H1 (cell line): ENCODE data around the gene POTEG. TPM values are rescaled to one million over a fixed set of nuclear protein-coding genes. Genes with fewer than 3 reads are reported as not detected.
"Not testable (repeated sequence)": the region's sequence is repeated elsewhere in the genome, so short reads cannot be mapped to it uniquely, and the experiment has no call there.

Experiments used
- CTCF ChIA-PET: fragments of 300-600 bp; sonication (Branson Sonifier 250); formaldehyde crosslinking; loops from one replicate; lab custom pipeline; 2021; ENCODE audit not compliant: partially characterized antibody; lab: Charles Lee
- POLR2A ChIA-PET: fragments of 300-600 bp; sonication (Branson Sonifier 250); formaldehyde crosslinking; loops from one replicate; lab custom pipeline; 2021; ENCODE audit warnings: inconsistent platforms; ENCODE audit not compliant: partially characterized antibody; lab: Charles Lee
- DNase-seq, 2 experiments: peaks; one replicate each; pipeline versions ENCODE4 v3.0.0 to v3.0.0-alpha.2; 2010 to 2022; ENCODE audit warnings: low spot score in 2 of 2, low read depth in 1 of 2, mixed read lengths in 1 of 2
- FAIRE-seq: peaks from 2 replicates; lab custom pipeline; 2011; peaks lifted over from hg19 to GRCh38; lab: Jason Lieb, UNC
- H2AFZ ChIP-seq: 2 replicates; pipeline ENCODE4 v1.8.1; 2012; ENCODE audit warnings: low read length, inconsistent platforms
- H2AK5ac ChIP-seq: 2 replicates; pipeline ENCODE4 v1.6.1; 2013; ENCODE audit warnings: low read depth, low read length
- H2BK120ac ChIP-seq: replicated peaks from 2 replicates; pipeline ENCODE3; 2013; ENCODE audit warnings: low read depth, low read length, inconsistent platforms
- H2BK12ac ChIP-seq: 2 replicates; pipeline ENCODE4 v1.6.1; 2013; ENCODE audit warnings: low read depth, low read length
- H2BK15ac ChIP-seq: 2 replicates; pipeline ENCODE4 v1.6.1; 2013; ENCODE audit warnings: low read length
- H2BK20ac ChIP-seq: 2 replicates; pipeline ENCODE4 v1.6.1; 2013; ENCODE audit warnings: low read length
- H2BK5ac ChIP-seq: 2 replicates; pipeline ENCODE4 v1.6.1; 2013; ENCODE audit warnings: low read depth, low read length
- H3K14ac ChIP-seq: 2 replicates; pipeline ENCODE4 v1.6.1; 2013; ENCODE audit warnings: inconsistent platforms; ENCODE audit not compliant: insufficient read length
- H3K18ac ChIP-seq: 2 replicates; pipeline ENCODE4 v1.6.1; 2013; ENCODE audit warnings: low read length; ENCODE audit errors: extremely low read depth
- H3K23ac ChIP-seq: 2 replicates; pipeline ENCODE4 v1.6.1; 2013; ENCODE audit warnings: inconsistent platforms; ENCODE audit not compliant: insufficient read length
- H3K23me2 ChIP-seq: 2 replicates; pipeline ENCODE4 v1.6.1; 2013; ENCODE audit warnings: low read depth, low read length
- H3K27ac ChIP-seq: 2 replicates; pipeline ENCODE4 v1.6.1; 2011; ENCODE audit warnings: low read depth, low read length, inconsistent platforms
- H3K27me3 ChIP-seq, 4 experiments: replicated peaks in 1 of 4; 1 replicate in 1 of 4; 2 replicates in 3 of 4; pipeline versions ENCODE4 v1.6.1 to v1.8.1; 2011 to 2013; ENCODE audit warnings: low read length in 3 of 4, mild to moderate bottlenecking in 3 of 4, inconsistent platforms in 2 of 4, mixed read lengths in 2 of 4, moderate library complexity in 1 of 4; ENCODE audit not compliant: control insufficient read depth in 3 of 4, insufficient read depth in 3 of 4; ENCODE audit errors: extremely low read depth in 1 of 4
- H3K36me3 ChIP-seq, 4 experiments: 2 replicates each; pipeline versions ENCODE4 v1.6.1 to v1.8.1; 2011 to 2013; ENCODE audit warnings: mild to moderate bottlenecking in 4 of 4, low read length in 3 of 4, moderate library complexity in 2 of 4, control low read depth in 1 of 4, inconsistent platforms in 1 of 4; ENCODE audit not compliant: insufficient read depth in 4 of 4, control insufficient read depth in 2 of 4
- H3K4ac ChIP-seq: replicated peaks from 2 replicates; pipeline ENCODE3; 2013; ENCODE audit warnings: low read length, low read depth, mixed read lengths, inconsistent platforms; ENCODE audit not compliant: insufficient read length
- H3K4me1 ChIP-seq, 4 experiments: replicated peaks in 1 of 4; 1 replicate in 1 of 4; 2 replicates in 3 of 4; pipeline versions ENCODE4 v1.6.1 to v1.8.1; 2011 to 2013; ENCODE audit warnings: low read length in 3 of 4, inconsistent platforms in 2 of 4, mixed read lengths in 1 of 4; ENCODE audit not compliant: insufficient read depth in 4 of 4, control insufficient read depth in 3 of 4
- H3K4me2 ChIP-seq, 2 experiments: 2 replicates each; pipeline versions ENCODE4 v1.6.1 to v1.8.1; 2011 to 2013; ENCODE audit warnings: low read depth in 2 of 2, low read length in 2 of 2, control low read depth in 1 of 2, inconsistent platforms in 1 of 2, mild to moderate bottlenecking in 1 of 2; ENCODE audit not compliant: insufficient read depth in 1 of 2
- H3K4me3 ChIP-seq, 4 experiments: fragments of 200-600, 300-600 bp in 1 of 4; sonication (generic), shearing (Covaris generic), sonication (Bioruptor Twin) in 1 of 4; 2 replicates each; pipeline versions ENCODE4 v1.5.1 to v1.8.1; 2011 to 2016; ENCODE audit warnings: low read length in 4 of 4, low read depth in 3 of 4, control low read depth in 2 of 4, inconsistent platforms in 2 of 4, mild to moderate bottlenecking in 2 of 4, mixed read lengths in 1 of 4, moderate library complexity in 1 of 4; ENCODE audit not compliant: insufficient read depth in 2 of 4; ENCODE audit errors: extremely low read depth in 1 of 4
- H3K56ac ChIP-seq: replicated peaks from 2 replicates; pipeline ENCODE3; 2013; ENCODE audit warnings: low read depth, mild to moderate bottlenecking, mixed read lengths, low read length, inconsistent platforms; ENCODE audit not compliant: insufficient read length
- H3K79me1 ChIP-seq: 2 replicates; pipeline ENCODE4 v1.6.1; 2013; ENCODE audit warnings: low read depth, low read length, control low read depth
- H3K79me2 ChIP-seq, 2 experiments: 2 replicates each; pipeline versions ENCODE4 v1.6.1 to v1.8.1; 2012 to 2013; ENCODE audit warnings: low read length in 2 of 2, mild to moderate bottlenecking in 2 of 2, inconsistent platforms in 1 of 2; ENCODE audit not compliant: insufficient read depth in 2 of 2, control insufficient read depth in 1 of 2
- H3K9ac ChIP-seq, 4 experiments: replicated peaks in 1 of 4; 1 replicate in 1 of 4; 2 replicates in 3 of 4; pipeline versions ENCODE4 v1.6.1 to v1.8.1; 2011 to 2013; ENCODE audit warnings: low read depth in 3 of 4, low read length in 3 of 4, control low read depth in 2 of 4, mild to moderate bottlenecking in 2 of 4, moderate library complexity in 2 of 4, inconsistent platforms in 1 of 4; ENCODE audit errors: extremely low read depth in 1 of 4
- H3K9me3 ChIP-seq, 2 experiments: 2 replicates each; pipeline versions ENCODE4 v1.6.1 to v1.8.1; 2012 to 2013; ENCODE audit warnings: mild to moderate bottlenecking in 2 of 2, moderate library complexity in 2 of 2, control low read depth in 1 of 2, inconsistent platforms in 1 of 2, low read depth in 1 of 2, low read length in 1 of 2, mixed read lengths in 1 of 2; ENCODE audit not compliant: insufficient read depth in 2 of 2
- H4K20me1 ChIP-seq, 2 experiments: replicated peaks in 1 of 2; 2 replicates each; pipeline versions ENCODE3 to v1.8.1; 2011 to 2013; ENCODE audit warnings: inconsistent platforms in 2 of 2, low read length in 2 of 2, mild to moderate bottlenecking in 1 of 2; ENCODE audit not compliant: insufficient read depth in 2 of 2, control insufficient read depth in 1 of 2
- H4K5ac ChIP-seq: 2 replicates; pipeline ENCODE4 v1.6.1; 2013; ENCODE audit warnings: low read length, low read depth, mixed read lengths, inconsistent platforms; ENCODE audit not compliant: insufficient read length
- H4K8ac ChIP-seq: 2 replicates; pipeline ENCODE4 v1.8.0; 2013; ENCODE audit warnings: mild to moderate bottlenecking, moderate library complexity, low read length, inconsistent platforms; ENCODE audit not compliant: insufficient read depth; ENCODE audit errors: extremely low read depth
- H4K91ac ChIP-seq: replicated peaks from 2 replicates; pipeline ENCODE3; 2013; ENCODE audit warnings: low read length, mixed read lengths, inconsistent platforms; ENCODE audit not compliant: insufficient read length
- WGBS, 2 experiments: shearing (Covaris generic) in 1 of 2; methylation state at CpG; one replicate each; pipeline versions ENCODE4 v1.1.6 to v1.1.7; 2013 to 2015; ENCODE audit warnings: low lambda C conversion rate in 2 of 2, mixed read lengths in 2 of 2, inconsistent platforms in 1 of 2, low coverage in 1 of 2, missing lambda C conversion rate in 1 of 2; ENCODE audit not compliant: insufficient replicate concordance in 2 of 2, insufficient coverage in 1 of 2, insufficient read length in 1 of 2; ENCODE audit errors: extremely low coverage in 1 of 2, missing lambda C conversion rate in 1 of 2; 5-methylcytosine and 5-hydroxymethylcytosine counted together
- polyA plus RNA-seq, 7 experiments: library from polyadenylated mRNA; depleted of rRNA in 3 of 7; stranded (reverse) in 5 of 7; unstranded in 2 of 7; fragments of >200 nt in 5 of 7; fragments of 200-250 nt in 2 of 7; gene quantifications; 1 replicate in 5 of 7; 2 replicates in 1 of 7; 4 replicates in 1 of 7; pipeline versions ENCODE4 v1.2.1 to v1.2.3, GENCODE V29; 2011 to 2013; ENCODE audit warnings: missing spikeins in 2 of 7, mixed read lengths in 2 of 7
- total RNA-seq: library from RNA; stranded (reverse); fragmentation: NEBNext Ultra II Directional; extraction: Animal tissue kit (Norgen Biotek cat#: 25700); gene quantifications from 2 replicates; pipeline ENCODE4 v1.2.1, GENCODE V29; 2021

Gene POTEG
- total and polyA plus RNA-seq, 2 of the 8 experiments (the other 6 are each of a cell fraction or from before 2014, with no cell fraction given): not detected

GRCh38 chr14:19439826-19440225 is 5.7 kb upstream of the POTEG start:
- H3K27me3 ChIP-seq, H3K4me1 ChIP-seq, H3K9me3 ChIP-seq, H3K79me1 ChIP-seq, H2BK5ac ChIP-seq, H2AK5ac ChIP-seq, H3K23me2 ChIP-seq, H3K23ac ChIP-seq, H4K8ac ChIP-seq, H4K5ac ChIP-seq, H4K91ac ChIP-seq, H3K56ac ChIP-seq, H3K14ac ChIP-seq, H3K36me3 ChIP-seq, POLR2A ChIA-PET, H3K27ac ChIP-seq, H2AFZ ChIP-seq, H2BK20ac ChIP-seq, H4K20me1 ChIP-seq, FAIRE-seq, H3K9ac ChIP-seq, H3K4me3 ChIP-seq, CTCF ChIA-PET, H3K4ac ChIP-seq, H3K18ac ChIP-seq, DNase-seq, H2BK15ac ChIP-seq, H3K4me2 ChIP-seq, H2BK12ac ChIP-seq, H2BK120ac ChIP-seq, H3K79me2 ChIP-seq: not testable (repeated sequence)
- WGBS, 2 experiments: no CpG with 5 or more reads among the region's 3 CpGs

- H3K9me3 ChIP-seq, H3K4me3 ChIP-seq, DNase-seq, H3K14ac ChIP-seq, H3K79me2 ChIP-seq, H3K4ac ChIP-seq, H3K9ac ChIP-seq, H2AK5ac ChIP-seq, H2BK5ac ChIP-seq, H4K91ac ChIP-seq, H2BK120ac ChIP-seq, H3K79me1 ChIP-seq, H3K27ac ChIP-seq, H2AFZ ChIP-seq, H3K23ac ChIP-seq, H3K27me3 ChIP-seq, H2BK15ac ChIP-seq, POLR2A ChIA-PET, H3K56ac ChIP-seq, H4K8ac ChIP-seq, H2BK12ac ChIP-seq, H3K18ac ChIP-seq, H4K20me1 ChIP-seq, H2BK20ac ChIP-seq, H3K23me2 ChIP-seq, FAIRE-seq, CTCF ChIA-PET, H4K5ac ChIP-seq, H3K4me2 ChIP-seq, H3K4me1 ChIP-seq, H3K36me3 ChIP-seq: not testable (repeated sequence)
- WGBS, 2 experiments: no CpG with 5 or more reads among the region's 5 CpGs
Measured at GRCh38 chr14:19439219-19439618, 5.1 kb upstream of the POTEG start.
